B cell (primary cell): Measurements from ENCODE around the gene SYNC. TPM values are rescaled to one million over a fixed set of nuclear protein-coding genes. Genes with fewer than 3 reads are reported as not detected.
"Not testable (repeated sequence)": the region's sequence is repeated elsewhere in the genome, so short reads cannot be mapped to it uniquely, and the experiment has no call there.

Experiments
- ATAC-seq: fragments of 200-7000 bp; cut with Tn5 transposase; one replicate; pipeline ENCODE4 v1.10.0; 2021; ENCODE audit warnings: low read depth, mild to moderate bottlenecking, moderate number of reproducible peaks, moderate library complexity
- CTCF ChIA-PET: fragments of 350-600 bp; sonication (Branson Sonifier 250); formaldehyde crosslinking; loops from one replicate; lab custom pipeline; 2021; ENCODE audit warnings: antibody characterized with exemption, inconsistent platforms; lab: Charles Lee
- POLR2A ChIA-PET: fragments of 350-600 bp; sonication (Branson Sonifier 250); formaldehyde crosslinking; loops from one replicate; lab custom pipeline; 2021; ENCODE audit warnings: antibody characterized with exemption; lab: Charles Lee
- DNase-seq: peaks from one replicate; pipeline ENCODE4 v3.0.0; 2013
- H2AFZ ChIP-seq: 2 replicates; pipeline ENCODE4 v1.6.1; 2012; ENCODE audit warnings: mild to moderate bottlenecking, low read depth, low read length; ENCODE audit not compliant: insufficient read depth, poor library complexity, severe bottlenecking
- H3K27ac ChIP-seq, 2 donors: 1 replicate in 1 of 2; 2 replicates in 1 of 2; pipeline ENCODE4 v1.5.1; 2012 to 2013; ENCODE audit warnings: low read length in 2 of 2, mild to moderate bottlenecking in 2 of 2, moderate library complexity in 1 of 2
- H3K27me3 ChIP-seq, 4 experiments: fragments of 200-600 bp in 1 of 4; sonication (generic) in 1 of 4; replicated peaks in 1 of 4; 1 replicate in 2 of 4; 2 replicates in 2 of 4; pipeline versions ENCODE4 v1.6.1 to v1.7.0; 2013 to 2016; ENCODE audit warnings: low read length in 3 of 4, mild to moderate bottlenecking in 2 of 4, mixed read lengths in 1 of 4, moderate library complexity in 1 of 4; ENCODE audit not compliant: insufficient read depth in 4 of 4, control insufficient read depth in 3 of 4; ENCODE audit errors: control extremely low read depth in 1 of 4
- H3K36me3 ChIP-seq, 2 experiments: replicated peaks in 1 of 2; 1 replicate in 1 of 2; 2 replicates in 1 of 2; pipeline versions ENCODE4 v1.6.1 to v1.7.1; 2013; ENCODE audit warnings: low read length in 1 of 2; ENCODE audit not compliant: insufficient read depth in 2 of 2, control insufficient read depth in 1 of 2; ENCODE audit errors: control extremely low read depth in 1 of 2, extremely low read depth in 1 of 2
- H3K4me1 ChIP-seq, 2 donors: fragments of 200-600 bp in 1 of 2; sonication (generic) in 1 of 2; 1 replicate in 1 of 2; 2 replicates in 1 of 2; pipeline versions ENCODE4 v1.5.1 to v1.6.1; 2013 to 2017; ENCODE audit warnings: low read length in 2 of 2; ENCODE audit not compliant: control insufficient read depth in 2 of 2, insufficient read depth in 2 of 2
- H3K4me2 ChIP-seq: replicated peaks from 2 replicates; pipeline ENCODE3; 2012; ENCODE audit warnings: mild to moderate bottlenecking, low read depth, low read length; ENCODE audit not compliant: poor library complexity, severe bottlenecking
- H3K4me3 ChIP-seq, 5 experiments: fragments of 200-600 bp in 1 of 5; sonication (generic) in 1 of 5; 1 replicate in 3 of 5; 2 replicates in 2 of 5; pipeline versions ENCODE4 v1.5.1 to v1.7.0; 2011 to 2016; ENCODE audit warnings: low read length in 4 of 5, mild to moderate bottlenecking in 4 of 5, low read depth in 2 of 5, control low read depth in 1 of 5, moderate library complexity in 1 of 5; ENCODE audit not compliant: insufficient read depth in 1 of 5; ENCODE audit errors: control extremely low read depth in 1 of 5, extremely low read depth in 1 of 5
- H3K79me2 ChIP-seq: fragments of 200-600 bp; sonication (generic); one replicate; pipeline ENCODE4 v1.6.0; 2016; ENCODE audit warnings: low read length; ENCODE audit not compliant: control insufficient read depth, insufficient read depth
- H3K9ac ChIP-seq: fragments of 200-600 bp; sonication (generic); 2 replicates; pipeline ENCODE4 v1.6.1; 2017; ENCODE audit warnings: mild to moderate bottlenecking, low read length, moderate library complexity
- H3K9me3 ChIP-seq, 3 donors: one replicate each; pipeline versions ENCODE4 v1.6.1 to v1.7.1; 2013; ENCODE audit warnings: low read length in 2 of 3; ENCODE audit not compliant: control insufficient read depth in 2 of 3, insufficient read depth in 1 of 3; ENCODE audit errors: control extremely low read depth in 1 of 3
- H4K20me1 ChIP-seq: 2 replicates; pipeline ENCODE4 v1.6.0; 2012; ENCODE audit warnings: mild to moderate bottlenecking, low read length; ENCODE audit not compliant: insufficient read depth, control insufficient read depth, poor library complexity, severe bottlenecking
- H3K27ac Mint-ChIP-seq: one replicate; pipeline ENCODE4 v1.8.0; 2021; ENCODE audit warnings: mixed read lengths
- H3K27me3 Mint-ChIP-seq: one replicate; pipeline ENCODE4 v1.8.0; 2021; ENCODE audit warnings: mixed read lengths
- H3K4me1 Mint-ChIP-seq: one replicate; pipeline ENCODE4 v1.8.0; 2021; ENCODE audit warnings: mixed read lengths
- H3K4me3 Mint-ChIP-seq: one replicate; pipeline ENCODE4 v1.8.0; 2021; ENCODE audit warnings: mixed read lengths
- H3K9me3 Mint-ChIP-seq: one replicate; pipeline ENCODE4 v1.8.0; 2022; ENCODE audit warnings: mixed read lengths; ENCODE audit not compliant: insufficient read depth
- CTCF ChIP-seq: fragments of 200-600 bp; IDR thresholded peaks from one replicate; pipeline ENCODE4 v1.8.0; 2022; ENCODE audit warnings: antibody characterized with exemption, mild to moderate bottlenecking
- EZH2 ChIP-seq: IDR thresholded peaks from 2 replicates; pipeline ENCODE4 v1.6.1; 2012; ENCODE audit warnings: borderline replicate concordance, low read depth, mild to moderate bottlenecking, moderate library complexity, low read length; ENCODE audit not compliant: insufficient read depth, poor library complexity, severe bottlenecking
- WGBS: methylation state at CpG from one replicate; pipeline ENCODE4 v1.1.5; 2013; ENCODE audit warnings: missing lambda C conversion rate; ENCODE audit not compliant: insufficient coverage; 5-methylcytosine and 5-hydroxymethylcytosine counted together
- intact Hi-C: fragments of 100-400 bp; cut with micrococcal nuclease; formaldehyde crosslinking; loops from one replicate; pipeline ENCODE4 v1.10.0; 2022
- polyA plus RNA-seq: library from polyadenylated mRNA; depleted of rRNA; stranded (reverse); fragments of >200 nt; gene quantifications from 2 replicates; pipeline ENCODE4 v1.2.3, GENCODE V29; 2012
- total RNA-seq, 2 donors: library from RNA; stranded (reverse); fragments of 120-200 nt in 1 of 2; gene quantifications; 1 replicate in 1 of 2; 2 replicates in 1 of 2; pipeline versions ENCODE4 v1.2.3 to v1.2.4, GENCODE V29; 2013 to 2022

Gene SYNC
- total and polyA plus RNA-seq, 2 donors (not counting 1 experiment from before 2014, with no cell fraction given): not detected

- H3K27me3 Mint-ChIP-seq: no peaks in the 10 kb centered on the region
Measured at GRCh38 chr1:32681509-32681908, 21.1 kb downstream of the SYNC start.

GRCh38 chr1:32680642-32681041, 21.9 kb downstream of the SYNC start:
- ChIA-PET CTCF (no interaction called here), POLR2A (no interaction called here)
- H3K4me2 ChIP-seq: no peak overlapping the region
- intact Hi-C loops: no loop called here
- no peaks in the 10 kb centered on the region for H3K27me3 ChIP-seq
- Mint-ChIP-seq H3K4me1 (no peaks in the 10 kb centered on the region), H3K27ac (no peak overlapping the region), H3K4me3 (no peak overlapping the region), H3K27me3 (no peaks in the 10 kb centered on the region), H3K9me3 (no peaks in the 10 kb centered on the region)
- no peak for DNase-seq
- H2AFZ ChIP-seq: no peak overlapping the region
- H3K4me3 ChIP-seq: no peak overlapping the region
- no peaks in the 10 kb centered on the region for H4K20me1 ChIP-seq
- no peak overlapping the region for H3K9ac ChIP-seq
- H3K27ac ChIP-seq: no peak overlapping the region
- no peaks in the 10 kb centered on the region for H3K9me3 ChIP-seq
- TF ChIP-seq EZH2: no peak
- no peak for TF ChIP-seq CTCF
- H3K79me2 ChIP-seq: no peaks in the 10 kb centered on the region
- H3K36me3 ChIP-seq: peaks cover 13 to 69% of the 10 kb centered on the region in 2 experiments
- 100% methylated on average over 1 of the region's 1 CpG for WGBS
- no peak for ATAC-seq
- no peaks in the 10 kb centered on the region for H3K4me1 ChIP-seq

More at GRCh38 chr1:32681509-32681908, 21.1 kb downstream of the SYNC start:
- peaks cover 14 to 71% of the 10 kb centered on the region in 2 experiments for H3K36me3 ChIP-seq
- Mint-ChIP-seq H3K4me3 (no peak overlapping the region), H3K4me1 (no peaks in the 10 kb centered on the region), H3K9me3 (no peaks in the 10 kb centered on the region), H3K27ac (no peak overlapping the region)
- H3K79me2 ChIP-seq: no peaks in the 10 kb centered on the region
- no peaks in the 10 kb centered on the region for H3K27me3 ChIP-seq
- ChIA-PET POLR2A (no interaction called here), CTCF (no interaction called here)
- TF ChIP-seq EZH2: no peak
- TF ChIP-seq CTCF: no peak
- H3K9me3 ChIP-seq: no peaks in the 10 kb centered on the region
- H3K4me2 ChIP-seq: no peak overlapping the region
- no peak overlapping the region for H3K27ac ChIP-seq
- no peak overlapping the region for H3K4me3 ChIP-seq
- WGBS: 100% methylated on average over 2 of the region's 2 CpGs
- ATAC-seq (no peak), DNase-seq (no peak)
- H3K9ac ChIP-seq: no peak overlapping the region
- H3K4me1 ChIP-seq: no peaks in the 10 kb centered on the region
- intact Hi-C loops: no loop called here
- H2AFZ ChIP-seq: no peak overlapping the region
- no peaks in the 10 kb centered on the region for H4K20me1 ChIP-seq

- H2AFZ ChIP-seq, POLR2A ChIA-PET, ATAC-seq, H3K9ac ChIP-seq, H3K27ac ChIP-seq, H3K4me2 ChIP-seq, H3K27ac Mint-ChIP-seq, H3K9me3 Mint-ChIP-seq, H3K27me3 ChIP-seq, H3K4me3 ChIP-seq, H3K4me1 ChIP-seq, H4K20me1 ChIP-seq, H3K4me3 Mint-ChIP-seq, H3K9me3 ChIP-seq, DNase-seq, intact Hi-C loops, H3K79me2 ChIP-seq, H3K4me1 Mint-ChIP-seq, H3K27me3 Mint-ChIP-seq: not testable (repeated sequence)
- peaks cover 13 to 63% of the 10 kb centered on the region in 2 experiments for H3K36me3 ChIP-seq
- no CpG with 5 or more reads among the region's 4 CpGs for WGBS
- CTCF ChIA-PET: interaction anchor here (0.6 kb wide), 1 partner anchor 34 kb away, joined by 4 read pairs; no protein-coding TSS in a partner anchor
Measured at GRCh38 chr1:32679993-32680392, 22.6 kb downstream of the SYNC start.
